GM12864 (cell line): ENCODE results near the gene JAM2.

Experiments used
- DNase-seq: peaks from one replicate; pipeline ENCODE4 v3.0.0-alpha.2; 2011; ENCODE audit warnings: low read depth
- H3K4me3 ChIP-seq: 2 replicates; pipeline ENCODE4 v1.5.1; 2011; ENCODE audit warnings: mild to moderate bottlenecking, low read depth, low read length, control low read depth
- TF ChIP-seq, protein P1 (sequence below): IDR thresholded peaks from 2 replicates; pipeline ENCODE4 v1.5.1; 2011; ENCODE audit warnings: low read depth, mild to moderate bottlenecking, moderate library complexity, low read length, control low read depth, inconsistent platforms; ENCODE audit errors: missing control alignments

The JAM2 gene

DNA sequence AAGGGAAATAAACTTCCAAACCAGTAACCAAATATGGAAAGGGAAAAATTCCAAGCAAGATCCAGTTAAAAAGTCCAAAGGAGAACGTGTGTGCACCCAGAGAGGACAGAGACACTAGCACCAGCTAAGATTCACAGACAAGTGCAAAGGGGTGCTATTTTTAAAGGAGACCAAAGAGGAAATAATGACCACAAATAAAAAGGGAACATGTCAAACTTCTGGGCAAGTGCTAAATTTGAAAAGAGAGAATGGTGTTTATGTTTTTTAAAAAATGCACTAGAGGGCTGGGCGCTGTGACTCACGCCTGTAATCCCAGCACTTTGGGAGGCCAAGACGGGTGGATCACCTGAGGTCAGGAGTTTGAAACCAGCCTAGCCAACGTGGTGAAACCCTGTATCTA, 8.6 kb downstream of the JAM2 start:
- TF ChIP-seq, protein P1, sequence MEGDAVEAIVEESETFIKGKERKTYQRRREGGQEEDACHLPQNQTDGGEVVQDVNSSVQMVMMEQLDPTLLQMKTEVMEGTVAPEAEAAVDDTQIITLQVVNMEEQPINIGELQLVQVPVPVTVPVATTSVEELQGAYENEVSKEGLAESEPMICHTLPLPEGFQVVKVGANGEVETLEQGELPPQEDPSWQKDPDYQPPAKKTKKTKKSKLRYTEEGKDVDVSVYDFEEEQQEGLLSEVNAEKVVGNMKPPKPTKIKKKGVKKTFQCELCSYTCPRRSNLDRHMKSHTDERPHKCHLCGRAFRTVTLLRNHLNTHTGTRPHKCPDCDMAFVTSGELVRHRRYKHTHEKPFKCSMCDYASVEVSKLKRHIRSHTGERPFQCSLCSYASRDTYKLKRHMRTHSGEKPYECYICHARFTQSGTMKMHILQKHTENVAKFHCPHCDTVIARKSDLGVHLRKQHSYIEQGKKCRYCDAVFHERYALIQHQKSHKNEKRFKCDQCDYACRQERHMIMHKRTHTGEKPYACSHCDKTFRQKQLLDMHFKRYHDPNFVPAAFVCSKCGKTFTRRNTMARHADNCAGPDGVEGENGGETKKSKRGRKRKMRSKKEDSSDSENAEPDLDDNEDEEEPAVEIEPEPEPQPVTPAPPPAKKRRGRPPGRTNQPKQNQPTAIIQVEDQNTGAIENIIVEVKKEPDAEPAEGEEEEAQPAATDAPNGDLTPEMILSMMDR: no peak
- H3K4me3 ChIP-seq: no peak overlapping the region
- DNase-seq: no peak

DNA sequence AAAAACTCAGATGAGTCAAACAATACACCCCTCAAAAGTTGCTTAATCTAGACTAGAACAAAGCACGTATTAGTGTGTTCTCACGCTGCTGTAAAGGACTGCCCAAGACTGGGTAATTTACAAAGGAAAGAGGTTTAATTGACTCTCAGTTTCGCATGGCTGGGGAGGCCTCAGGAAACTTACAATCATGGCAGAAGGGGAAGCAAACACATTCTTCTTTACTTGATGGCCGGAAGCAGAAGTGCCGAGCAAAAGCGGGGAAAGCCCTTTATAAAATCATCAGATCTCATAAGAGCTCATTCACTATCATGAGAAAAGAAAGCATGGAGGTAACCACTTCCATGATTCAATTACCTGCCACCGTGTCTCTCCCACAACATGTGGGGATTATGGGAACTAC, 10.1 kb downstream of the JAM2 start:
- TF ChIP-seq, protein P1: no peak
- H3K4me3 ChIP-seq: no peak overlapping the region
- DNase-seq: no peak

DNA sequence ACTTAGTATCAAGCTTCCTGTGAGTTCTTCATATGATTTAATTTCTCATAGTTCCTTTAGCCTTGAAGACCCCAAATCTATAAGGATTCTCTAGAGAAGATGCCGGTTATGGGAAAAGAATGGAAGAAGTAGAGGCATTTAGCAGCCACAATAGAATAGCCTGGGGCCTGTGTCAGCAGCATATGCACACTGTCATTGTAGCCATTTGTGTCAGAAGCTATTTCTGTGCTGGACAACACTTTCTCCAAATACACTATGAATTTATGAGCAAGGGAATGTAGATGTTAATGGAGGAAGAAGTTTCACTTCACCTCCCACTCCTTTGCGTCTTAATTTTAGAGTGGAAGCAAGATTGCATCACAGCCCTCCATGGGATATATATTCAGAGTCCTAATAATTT, 17.4 kb downstream of the JAM2 start:
- no peak for DNase-seq
- TF ChIP-seq, protein P1: no peak
- H3K4me3 ChIP-seq: no peak overlapping the region

DNA sequence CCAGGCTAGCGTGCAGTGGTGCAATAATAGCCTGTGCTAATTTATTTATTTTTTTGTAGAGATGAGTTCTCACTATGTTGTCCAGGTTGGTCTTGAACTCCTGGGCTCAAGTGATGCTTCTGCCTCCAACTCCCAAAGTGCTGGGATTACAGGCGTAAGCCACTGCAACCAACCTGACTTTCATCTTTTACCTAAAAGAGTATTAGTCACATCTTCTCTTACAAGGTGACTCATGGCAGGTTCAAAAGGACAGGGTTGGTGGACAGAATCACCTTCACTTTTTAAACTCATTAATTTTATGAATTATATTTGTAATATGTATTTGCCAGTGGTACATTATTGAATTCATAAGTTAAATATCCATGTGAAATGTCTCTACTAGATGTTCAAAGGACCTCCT, 18.1 kb downstream of the JAM2 start:
- H3K4me3 ChIP-seq: no peak overlapping the region
- DNase-seq: no peak
- TF ChIP-seq, protein P1: no peak

DNA sequence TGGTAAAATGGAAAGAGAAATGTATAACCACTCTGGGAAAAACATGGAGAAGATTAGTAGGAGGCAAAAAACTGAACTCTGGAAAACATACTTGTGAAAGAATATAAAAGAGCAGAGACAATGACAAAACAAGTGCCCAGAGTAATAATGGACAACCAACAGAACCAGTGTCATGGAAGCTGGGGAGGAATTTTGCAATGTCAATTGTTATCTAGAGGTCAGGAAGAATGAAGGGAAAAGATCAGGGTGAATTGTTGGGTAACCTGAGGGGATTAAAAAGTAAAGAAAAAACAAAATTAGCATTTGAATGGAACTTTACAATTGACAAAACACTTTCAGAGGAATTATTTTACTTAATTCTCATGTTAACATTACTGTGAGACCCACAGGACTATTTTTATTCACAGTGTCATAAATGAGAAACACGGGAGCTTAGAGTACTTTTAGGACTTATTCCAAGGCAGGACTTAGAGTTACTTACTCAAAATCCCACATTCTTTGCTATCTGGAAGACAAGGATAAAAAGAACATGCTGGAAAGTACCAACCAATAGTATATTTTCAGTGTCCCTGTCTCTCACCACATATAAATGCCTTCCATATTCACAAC, 19.5 kb downstream of the JAM2 start:
- H3K4me3 ChIP-seq: no peak overlapping the region
- DNase-seq: no peak
- TF ChIP-seq, protein P1: no peak

DNA sequence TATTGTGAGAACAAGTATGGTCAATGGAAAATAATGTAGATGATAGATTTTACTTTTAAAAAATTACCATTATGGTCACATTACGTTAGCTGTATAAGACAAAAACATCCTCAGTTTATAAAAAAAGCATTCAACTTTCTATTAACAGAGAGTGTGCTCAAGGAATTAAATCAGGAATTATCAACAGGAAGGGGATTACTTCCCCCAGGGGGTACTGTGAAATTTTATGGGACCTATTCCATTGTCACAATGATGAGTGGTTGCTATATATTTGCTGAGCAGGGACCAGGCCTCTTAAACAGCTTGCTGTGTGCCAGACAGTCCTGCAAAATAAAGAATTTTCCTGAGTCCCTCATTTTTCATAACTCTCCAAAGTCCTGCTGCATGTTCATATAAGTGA, 21.2 kb downstream of the JAM2 start:
- no peak overlapping the region for H3K4me3 ChIP-seq
- no peak for DNase-seq
- TF ChIP-seq, protein P1: no peak

DNA sequence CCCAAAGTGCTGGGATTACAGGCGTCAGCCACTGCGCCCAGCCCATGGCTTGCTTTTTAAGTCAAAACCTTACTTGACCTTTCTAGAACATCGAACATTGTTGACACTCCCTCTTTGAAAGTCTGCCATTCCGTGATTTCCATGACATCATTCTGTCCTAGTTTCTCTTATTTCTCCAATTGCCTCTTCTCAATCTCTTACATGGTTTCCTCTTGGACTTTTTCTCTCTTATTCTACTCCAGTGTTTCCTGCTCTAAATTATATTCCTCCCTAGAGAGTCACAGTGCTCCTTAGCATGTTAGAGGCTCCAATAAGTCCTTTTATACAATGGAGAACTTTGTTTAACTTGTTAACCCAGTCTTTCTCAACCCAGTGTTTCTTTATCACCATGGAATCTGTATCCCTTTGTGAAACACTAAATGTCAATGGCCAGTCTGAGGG, 25.5 kb downstream of the JAM2 start:
- TF ChIP-seq, protein P1: no peak
- H3K4me3 ChIP-seq: no peak overlapping the region
- DNase-seq: no peak
